ENCODE results near the gene TMEM151B.

DNA sequence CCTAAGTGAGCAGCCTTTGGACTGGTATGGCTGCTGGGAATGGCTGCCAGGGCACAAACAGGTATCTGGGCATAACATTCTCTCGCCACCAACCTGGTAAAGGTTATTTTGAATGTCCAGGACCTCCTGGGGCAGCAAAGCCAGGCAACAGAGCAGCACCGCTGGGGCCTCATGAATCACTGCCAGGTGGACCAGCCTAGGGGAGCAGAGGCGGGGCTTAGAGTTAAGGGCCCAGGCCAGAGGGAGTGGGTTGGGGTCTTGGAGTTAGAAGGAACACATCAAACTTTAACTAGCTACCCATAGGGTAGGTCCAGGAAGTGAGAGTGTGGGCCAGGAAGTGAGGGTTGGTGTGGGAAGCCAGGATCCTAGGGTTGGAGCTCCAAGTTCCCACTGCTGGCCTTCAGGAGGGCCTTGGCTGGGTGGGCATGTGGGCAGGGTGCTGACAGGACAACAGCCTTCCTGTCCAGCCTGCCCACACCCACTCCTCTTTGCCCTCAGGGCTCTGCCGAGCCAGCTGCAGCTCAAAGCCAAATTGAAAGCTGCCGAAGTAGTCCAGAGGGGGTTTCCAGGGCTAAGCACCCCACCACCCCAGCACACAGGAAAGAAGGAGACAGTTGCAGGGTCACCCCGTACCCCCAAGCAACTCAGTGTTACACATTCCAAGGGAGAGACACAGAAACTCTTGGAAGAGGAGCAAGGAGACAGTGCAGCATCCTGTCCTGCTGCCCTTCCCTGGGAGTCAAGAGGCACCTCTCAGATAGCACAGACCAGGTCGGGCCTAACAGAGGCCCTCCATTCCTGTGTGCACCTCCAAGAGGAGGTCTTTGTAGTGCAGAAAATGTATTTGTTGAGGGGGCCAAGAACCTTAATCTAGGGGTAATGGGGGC is 7.5 kb upstream of the TMEM151B start:
- TF ChIP-seq, protein P1, sequence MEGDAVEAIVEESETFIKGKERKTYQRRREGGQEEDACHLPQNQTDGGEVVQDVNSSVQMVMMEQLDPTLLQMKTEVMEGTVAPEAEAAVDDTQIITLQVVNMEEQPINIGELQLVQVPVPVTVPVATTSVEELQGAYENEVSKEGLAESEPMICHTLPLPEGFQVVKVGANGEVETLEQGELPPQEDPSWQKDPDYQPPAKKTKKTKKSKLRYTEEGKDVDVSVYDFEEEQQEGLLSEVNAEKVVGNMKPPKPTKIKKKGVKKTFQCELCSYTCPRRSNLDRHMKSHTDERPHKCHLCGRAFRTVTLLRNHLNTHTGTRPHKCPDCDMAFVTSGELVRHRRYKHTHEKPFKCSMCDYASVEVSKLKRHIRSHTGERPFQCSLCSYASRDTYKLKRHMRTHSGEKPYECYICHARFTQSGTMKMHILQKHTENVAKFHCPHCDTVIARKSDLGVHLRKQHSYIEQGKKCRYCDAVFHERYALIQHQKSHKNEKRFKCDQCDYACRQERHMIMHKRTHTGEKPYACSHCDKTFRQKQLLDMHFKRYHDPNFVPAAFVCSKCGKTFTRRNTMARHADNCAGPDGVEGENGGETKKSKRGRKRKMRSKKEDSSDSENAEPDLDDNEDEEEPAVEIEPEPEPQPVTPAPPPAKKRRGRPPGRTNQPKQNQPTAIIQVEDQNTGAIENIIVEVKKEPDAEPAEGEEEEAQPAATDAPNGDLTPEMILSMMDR (IDR thresholded peaks at IDR 0.05) = no peak
- TF ChIP-seq POLR2A (IDR thresholded peaks at IDR 0.05) = no peak
- no peak for TF ChIP-seq POLR2AphosphoS5 (IDR thresholded peaks at IDR 0.05)
- TF ChIP-seq EP300 (IDR thresholded peaks at IDR 0.05) = no peak

Data from sigmoid colon (tissue), 4 donors.